ENCODE results near the gene SUPT20H. TPM values are rescaled to one million over a fixed set of nuclear protein-coding genes. Genes with fewer than 3 reads are reported as not detected.

SUPT20H gene
- total RNA-seq, 1 experiment from 2014 or later = 90.3 TPM

DNA sequence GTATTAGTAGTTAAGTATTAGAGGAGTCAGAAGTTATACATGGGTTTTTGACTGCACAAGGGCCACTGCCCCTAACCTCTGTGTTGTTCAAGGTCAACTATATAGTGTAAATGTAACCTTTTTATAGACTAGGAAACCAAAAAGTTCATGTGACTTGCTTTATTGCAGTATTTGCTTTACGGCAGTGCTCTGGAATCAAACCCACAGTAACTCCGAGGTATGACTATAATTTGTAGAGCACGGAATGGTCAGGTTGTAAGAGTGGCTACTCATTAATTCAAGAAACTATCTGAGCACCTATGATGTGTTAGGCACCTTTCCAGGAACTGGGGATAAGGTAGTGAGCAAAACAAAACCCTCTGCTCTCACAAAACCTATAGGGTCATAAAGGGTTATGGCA is 22.2 kb downstream of the SUPT20H start:
- ChIA-PET POLR2A (no interaction called here), CTCF (interaction anchor here (0.6 kb wide), 1 partner anchor 329 kb away, joined by 5 read pairs; no protein-coding TSS in a partner anchor)
- H3K9me3 Mint-ChIP-seq (ENCODE audit: unreplicated experiment) = no peaks in the 10 kb centered on the region
- BruUV-seq (replicated peaks) = no TSS peak
- no peaks in the 10 kb centered on the region for H3K27me3 Mint-ChIP-seq (ENCODE audit: insufficient read depth, unreplicated experiment)
- intact Hi-C loops (cut with micrococcal nuclease) = no loop called here
- H3K4me3 Mint-ChIP-seq (ENCODE audit: unreplicated experiment) = no peak overlapping the region
- DNase-seq (ENCODE audit: unreplicated experiment) = no peak
- peaks cover 92% of the 10 kb centered on the region for H3K36me3 Mint-ChIP-seq (ENCODE audit: insufficient read depth, unreplicated experiment)
- H3K4me1 Mint-ChIP-seq (ENCODE audit: insufficient read depth, unreplicated experiment) = no peaks in the 10 kb centered on the region
- H3K27ac Mint-ChIP-seq (ENCODE audit: low read depth, unreplicated experiment) = no peak overlapping the region
- TF ChIP-seq, protein P1, sequence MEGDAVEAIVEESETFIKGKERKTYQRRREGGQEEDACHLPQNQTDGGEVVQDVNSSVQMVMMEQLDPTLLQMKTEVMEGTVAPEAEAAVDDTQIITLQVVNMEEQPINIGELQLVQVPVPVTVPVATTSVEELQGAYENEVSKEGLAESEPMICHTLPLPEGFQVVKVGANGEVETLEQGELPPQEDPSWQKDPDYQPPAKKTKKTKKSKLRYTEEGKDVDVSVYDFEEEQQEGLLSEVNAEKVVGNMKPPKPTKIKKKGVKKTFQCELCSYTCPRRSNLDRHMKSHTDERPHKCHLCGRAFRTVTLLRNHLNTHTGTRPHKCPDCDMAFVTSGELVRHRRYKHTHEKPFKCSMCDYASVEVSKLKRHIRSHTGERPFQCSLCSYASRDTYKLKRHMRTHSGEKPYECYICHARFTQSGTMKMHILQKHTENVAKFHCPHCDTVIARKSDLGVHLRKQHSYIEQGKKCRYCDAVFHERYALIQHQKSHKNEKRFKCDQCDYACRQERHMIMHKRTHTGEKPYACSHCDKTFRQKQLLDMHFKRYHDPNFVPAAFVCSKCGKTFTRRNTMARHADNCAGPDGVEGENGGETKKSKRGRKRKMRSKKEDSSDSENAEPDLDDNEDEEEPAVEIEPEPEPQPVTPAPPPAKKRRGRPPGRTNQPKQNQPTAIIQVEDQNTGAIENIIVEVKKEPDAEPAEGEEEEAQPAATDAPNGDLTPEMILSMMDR (IDR thresholded peaks at IDR 0.05; ENCODE audit: unreplicated experiment) = no peak

DNA sequence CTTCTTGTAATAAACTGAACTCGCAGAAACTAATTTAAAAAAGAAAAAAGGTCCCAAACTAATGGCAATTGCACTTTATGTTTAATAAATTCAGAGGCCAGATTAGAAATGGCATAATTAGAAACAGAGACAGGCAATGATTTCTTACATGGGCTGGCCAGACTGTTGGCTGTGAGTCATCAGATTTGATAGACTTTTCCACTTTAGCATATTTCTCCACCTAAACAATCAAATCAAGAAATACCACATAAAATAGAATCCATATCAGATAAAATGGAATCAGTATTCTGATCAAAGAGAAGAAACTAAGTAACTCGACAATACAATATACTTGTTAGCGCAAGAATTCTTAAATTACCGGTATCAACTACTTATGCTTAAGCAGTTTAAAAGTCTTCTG is 29.9 kb downstream of the SUPT20H start:
- TF ChIP-seq, protein P1 (IDR thresholded peaks at IDR 0.05; ENCODE audit: unreplicated experiment) = no peak
- intact Hi-C loops (cut with micrococcal nuclease) = no loop called here
- no peak for DNase-seq (ENCODE audit: unreplicated experiment)
- Mint-ChIP-seq H3K9me3 (ENCODE audit: unreplicated experiment) (no peaks in the 10 kb centered on the region), H3K4me1 (ENCODE audit: insufficient read depth, unreplicated experiment) (no peaks in the 10 kb centered on the region), H3K27ac (ENCODE audit: low read depth, unreplicated experiment) (no peak overlapping the region), H3K27me3 (ENCODE audit: insufficient read depth, unreplicated experiment) (no peaks in the 10 kb centered on the region), H3K36me3 (ENCODE audit: insufficient read depth, unreplicated experiment) (peaks cover 80% of the 10 kb centered on the region), H3K4me3 (ENCODE audit: unreplicated experiment) (no peak overlapping the region)
- ChIA-PET POLR2A (no interaction called here), CTCF (interaction anchor here (0.6 kb wide), 1 partner anchor 10 kb away, joined by 3 read pairs; no protein-coding TSS in a partner anchor)
- no TSS peak for BruUV-seq (replicated peaks)

GRCh38 chr13:37027639-37028038 is 31.8 kb downstream of the SUPT20H start:
- CTCF ChIA-PET = no interaction called here
- Mint-ChIP-seq H3K27me3 (ENCODE audit: insufficient read depth, unreplicated experiment) (no peaks in the 10 kb centered on the region), H3K36me3 (ENCODE audit: insufficient read depth, unreplicated experiment) (peaks cover 80% of the 10 kb centered on the region), H3K4me1 (ENCODE audit: insufficient read depth, unreplicated experiment) (peaks cover 6% of the 10 kb centered on the region), H3K4me3 (ENCODE audit: unreplicated experiment) (no peak overlapping the region), H3K9me3 (ENCODE audit: unreplicated experiment) (no peaks in the 10 kb centered on the region), H3K27ac (ENCODE audit: low read depth, unreplicated experiment) (no peak overlapping the region)
- POLR2A ChIA-PET = interaction anchor here (0.7 kb wide), 1 partner anchor 249 kb away, joined by 4 read pairs; no protein-coding TSS in a partner anchor
- no peak for DNase-seq (ENCODE audit: unreplicated experiment)
- no TSS peak for BruUV-seq (replicated peaks)
- intact Hi-C loops (cut with micrococcal nuclease) = no loop called here
- TF ChIP-seq, protein P1 (IDR thresholded peaks at IDR 0.05; ENCODE audit: unreplicated experiment) = no peak

DNA sequence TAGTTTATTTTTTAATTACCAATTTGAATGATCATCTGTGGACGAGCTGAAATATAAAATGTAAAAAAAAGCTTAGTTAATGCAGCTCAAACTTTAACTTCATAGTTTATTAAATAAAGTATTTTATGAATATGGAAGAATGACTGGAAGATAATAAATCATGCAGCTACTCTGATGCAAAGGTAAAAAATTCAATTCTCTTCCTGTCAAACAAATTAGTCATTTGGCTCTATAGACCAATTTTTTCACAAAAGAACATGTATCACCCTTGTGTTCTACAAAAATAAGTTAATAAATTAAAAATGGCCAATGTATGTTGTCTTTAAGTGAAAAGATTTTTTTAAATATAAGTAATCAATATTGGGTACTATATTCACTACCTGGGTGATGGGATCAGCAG is 32.7 kb downstream of the SUPT20H start:
- BruUV-seq (replicated peaks) = no TSS peak
- H3K9me3 Mint-ChIP-seq (ENCODE audit: unreplicated experiment) = no peaks in the 10 kb centered on the region

More for the DNA sequence above, 32.7 kb downstream of the SUPT20H start:
- TF ChIP-seq, protein P1 (IDR thresholded peaks at IDR 0.05; ENCODE audit: unreplicated experiment) = no peak
- Mint-ChIP-seq H3K36me3 (ENCODE audit: insufficient read depth, unreplicated experiment) (peaks cover 80% of the 10 kb centered on the region), H3K4me3 (ENCODE audit: unreplicated experiment) (no peak overlapping the region), H3K27me3 (ENCODE audit: insufficient read depth, unreplicated experiment) (no peaks in the 10 kb centered on the region), H3K4me1 (ENCODE audit: insufficient read depth, unreplicated experiment) (peaks cover 6% of the 10 kb centered on the region), H3K27ac (ENCODE audit: low read depth, unreplicated experiment) (no peak overlapping the region)
- POLR2A ChIA-PET = interaction anchor here (0.7 kb wide), 1 partner anchor 250 kb away, joined by 4 read pairs; no protein-coding TSS in a partner anchor
- CTCF ChIA-PET = no interaction called here
- intact Hi-C loops (cut with micrococcal nuclease) = no loop called here
- DNase-seq (ENCODE audit: unreplicated experiment) = no peak

Data from MCF 10A (cell line).